ENCODE data around the gene RSBN1.

The RSBN1 gene

DNA sequence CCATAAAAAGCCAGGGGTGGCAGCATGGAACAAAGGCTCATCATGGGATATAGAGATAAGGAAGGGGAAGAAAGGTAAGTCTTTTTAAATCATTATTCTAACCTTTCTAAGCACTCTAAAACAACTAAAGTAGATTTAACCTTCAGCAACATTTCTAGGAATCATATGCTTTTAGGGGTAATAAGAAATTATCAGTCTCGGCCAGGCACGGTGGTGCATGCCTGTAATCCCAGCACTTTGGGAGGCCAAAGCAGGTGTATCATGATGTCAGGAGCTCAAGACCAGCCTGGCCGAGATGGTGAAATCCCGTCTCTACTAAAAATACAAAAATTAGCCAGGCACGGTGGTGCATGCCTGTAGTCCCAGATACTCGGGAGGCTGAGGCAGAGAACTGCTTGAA, 32.7 kb downstream of the RSBN1 start (continued):
- TF ChIP-seq, protein P1, sequence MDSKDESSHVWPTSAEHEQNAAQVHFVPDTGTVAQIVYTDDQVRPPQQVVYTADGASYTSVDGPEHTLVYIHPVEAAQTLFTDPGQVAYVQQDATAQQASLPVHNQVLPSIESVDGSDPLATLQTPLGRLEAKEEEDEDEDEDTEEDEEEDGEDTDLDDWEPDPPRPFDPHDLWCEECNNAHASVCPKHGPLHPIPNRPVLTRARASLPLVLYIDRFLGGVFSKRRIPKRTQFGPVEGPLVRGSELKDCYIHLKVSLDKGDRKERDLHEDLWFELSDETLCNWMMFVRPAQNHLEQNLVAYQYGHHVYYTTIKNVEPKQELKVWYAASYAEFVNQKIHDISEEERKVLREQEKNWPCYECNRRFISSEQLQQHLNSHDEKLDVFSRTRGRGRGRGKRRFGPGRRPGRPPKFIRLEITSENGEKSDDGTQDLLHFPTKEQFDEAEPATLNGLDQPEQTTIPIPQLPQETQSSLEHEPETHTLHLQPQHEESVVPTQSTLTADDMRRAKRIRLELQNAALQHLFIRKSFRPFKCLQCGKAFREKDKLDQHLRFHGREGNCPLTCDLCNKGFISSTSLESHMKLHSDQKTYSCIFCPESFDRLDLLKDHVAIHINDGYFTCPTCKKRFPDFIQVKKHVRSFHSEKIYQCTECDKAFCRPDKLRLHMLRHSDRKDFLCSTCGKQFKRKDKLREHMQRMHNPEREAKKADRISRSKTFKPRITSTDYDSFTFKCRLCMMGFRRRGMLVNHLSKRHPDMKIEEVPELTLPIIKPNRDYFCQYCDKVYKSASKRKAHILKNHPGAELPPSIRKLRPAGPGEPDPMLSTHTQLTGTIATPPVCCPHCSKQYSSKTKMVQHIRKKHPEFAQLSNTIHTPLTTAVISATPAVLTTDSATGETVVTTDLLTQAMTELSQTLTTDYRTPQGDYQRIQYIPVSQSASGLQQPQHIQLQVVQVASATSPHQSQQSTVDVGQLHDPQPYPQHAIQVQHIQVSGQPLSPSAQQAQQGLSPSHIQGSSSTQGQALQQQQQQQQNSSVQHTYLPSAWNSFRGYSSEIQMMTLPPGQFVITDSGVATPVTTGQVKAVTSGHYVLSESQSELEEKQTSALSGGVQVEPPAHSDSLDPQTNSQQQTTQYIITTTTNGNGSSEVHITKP (tag by site-specific recombination; IDR thresholded peaks at IDR 0.05), result no peak
- TF ChIP-seq ZBTB49 (tag by site-specific recombination; IDR thresholded peaks at IDR 0.05; ENCODE audit: low read depth), result no peak
- no peak for TF ChIP-seq SCRT2 (tag by site-specific recombination; IDR thresholded peaks at IDR 0.05)
- TF ChIP-seq ZNF785 (tag by site-specific recombination; IDR thresholded peaks at IDR 0.05), result no peak
- no peak for TF ChIP-seq ZNF692 (tag by site-specific recombination; IDR thresholded peaks at IDR 0.05)
- TF ChIP-seq ZNF623 (tag by site-specific recombination; IDR thresholded peaks at IDR 0.05), result no peak
- TF ChIP-seq PRDM6 (tag by site-specific recombination; IDR thresholded peaks at IDR 0.05), result no peak

DNA sequence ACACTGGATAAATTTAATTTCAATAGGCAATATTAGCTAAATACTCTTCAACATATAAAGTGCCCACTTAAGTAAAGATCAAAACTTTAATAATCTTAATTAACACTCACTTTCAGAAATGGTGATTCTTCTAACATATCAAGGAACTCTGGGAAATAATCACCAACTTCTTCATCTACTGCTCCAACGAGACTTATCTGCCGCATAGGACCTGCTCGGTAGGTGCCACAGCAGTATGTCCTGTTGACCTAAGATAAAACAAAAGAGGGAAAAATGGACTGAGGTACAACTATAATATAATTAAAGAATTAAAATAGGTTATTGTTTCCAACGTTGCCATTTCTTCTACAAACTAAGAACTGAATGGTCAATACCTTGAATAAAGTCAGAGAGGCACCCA, 34.7 kb downstream of the RSBN1 start:
- TF ChIP-seq ZNF660 (tag by site-specific recombination; IDR thresholded peaks at IDR 0.05), result no peak
- TF ChIP-seq ZNF335 (tag by site-specific recombination; conservative IDR thresholded peaks at IDR 0.05), result no peak
- peaks cover 5 to 24% of the 10 kb centered on the region in 2 experiments; a peak in 2 of 3 replicates for H3K36me3 ChIP-seq (ENCODE audit: control insufficient read depth in 2 of 2, insufficient read depth in 1 of 2, low read length in 2 of 2)
- CTCF ChIA-PET, result no interaction called here
- H3K9me3 ChIP-seq (ENCODE audit: control insufficient read depth, insufficient read depth, low read depth, low read length), result no peaks in the 10 kb centered on the region
- no peaks in the 10 kb centered on the region; the same call in 1 of the 2 replicates for H3K4me1 ChIP-seq (ENCODE audit: control insufficient read depth, insufficient read depth, low read length)
- H3K4me3 ChIP-seq (ENCODE audit: low read depth, low read length), result no peak overlapping the region
- no peak overlapping the region for H3K27ac ChIP-seq (ENCODE audit: extremely low read depth, low read depth, low read length)
- POLR2A ChIA-PET, result interaction anchor here (0.6 kb wide), 1 partner anchor 24 kb away, joined by 3 read pairs; no protein-coding TSS in a partner anchor

DNA sequence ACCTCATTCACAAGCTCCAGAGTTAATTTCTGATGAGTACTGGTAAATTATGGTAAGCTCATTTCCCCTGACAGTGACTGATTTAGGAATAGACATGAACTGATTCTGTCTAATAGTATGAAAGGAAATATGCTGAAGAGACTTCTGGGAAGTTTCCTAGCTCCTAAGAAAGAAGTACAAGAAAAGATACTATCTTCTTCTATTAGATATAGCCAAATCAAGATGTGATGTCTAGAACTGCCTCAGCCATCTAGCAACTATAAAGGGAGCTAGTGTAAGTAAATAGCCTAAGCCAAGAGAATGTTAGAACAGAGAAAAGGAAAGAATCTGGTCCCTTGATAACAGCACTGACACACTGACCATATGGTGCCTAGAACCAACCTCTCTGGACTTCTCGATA, 42.2 kb downstream of the RSBN1 start:
- POLR2A ChIA-PET, result interaction anchor here (1.8 kb wide), 1 partner anchor 10 kb away, joined by 9 read pairs; the partner anchor contains the start of gene PHTF1
- Histone ChIP-seq H3K9me3 (ENCODE audit: control insufficient read depth, insufficient read depth, low read depth, low read length) (no peaks in the 10 kb centered on the region), H3K36me3 (ENCODE audit: control insufficient read depth in 2 of 2, insufficient read depth in 1 of 2, low read length in 2 of 2) (peaks cover 0 to 36% of the 10 kb centered on the region in 2 experiments; a peak in 2 of 3 replicates), H3K4me1 (ENCODE audit: control insufficient read depth, insufficient read depth, low read length) (no peaks in the 10 kb centered on the region), H3K27ac (ENCODE audit: extremely low read depth, low read depth, low read length) (no peak overlapping the region), H3K4me3 (ENCODE audit: low read depth, low read length) (no peak overlapping the region)
- CTCF ChIA-PET, result interaction anchor here (0.7 kb wide), 1 partner anchor 1053 kb away, joined by 3 read pairs; no protein-coding TSS in a partner anchor
- TF ChIP-seq, protein P2, sequence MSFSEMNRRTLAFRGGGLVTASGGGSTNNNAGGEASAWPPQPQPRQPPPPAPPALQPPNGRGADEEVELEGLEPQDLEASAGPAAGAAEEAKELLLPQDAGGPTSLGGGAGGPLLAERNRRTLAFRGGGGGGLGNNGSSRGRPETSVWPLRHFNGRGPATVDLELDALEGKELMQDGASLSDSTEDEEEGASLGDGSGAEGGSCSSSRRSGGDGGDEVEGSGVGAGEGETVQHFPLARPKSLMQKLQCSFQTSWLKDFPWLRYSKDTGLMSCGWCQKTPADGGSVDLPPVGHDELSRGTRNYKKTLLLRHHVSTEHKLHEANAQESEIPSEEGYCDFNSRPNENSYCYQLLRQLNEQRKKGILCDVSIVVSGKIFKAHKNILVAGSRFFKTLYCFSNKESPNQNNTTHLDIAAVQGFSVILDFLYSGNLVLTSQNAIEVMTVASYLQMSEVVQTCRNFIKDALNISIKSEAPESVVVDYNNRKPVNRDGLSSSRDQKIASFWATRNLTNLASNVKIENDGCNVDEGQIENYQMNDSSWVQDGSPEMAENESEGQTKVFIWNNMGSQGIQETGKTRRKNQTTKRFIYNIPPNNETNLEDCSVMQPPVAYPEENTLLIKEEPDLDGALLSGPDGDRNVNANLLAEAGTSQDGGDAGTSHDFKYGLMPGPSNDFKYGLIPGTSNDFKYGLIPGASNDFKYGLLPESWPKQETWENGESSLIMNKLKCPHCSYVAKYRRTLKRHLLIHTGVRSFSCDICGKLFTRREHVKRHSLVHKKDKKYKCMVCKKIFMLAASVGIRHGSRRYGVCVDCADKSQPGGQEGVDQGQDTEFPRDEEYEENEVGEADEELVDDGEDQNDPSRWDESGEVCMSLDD (tag by site-specific recombination; IDR thresholded peaks at IDR 0.05), result no peak
- TF ChIP-seq YY2 (tag by site-specific recombination; IDR thresholded peaks at IDR 0.05) (no peak), REPIN1 (tag by site-specific recombination; IDR thresholded peaks at IDR 0.05; ENCODE audit: low read depth) (no peak), ZNF394 (tag by site-specific recombination; IDR thresholded peaks at IDR 0.05; ENCODE audit: borderline replicate concordance) (no peak), ZNF555 (tag by site-specific recombination; conservative IDR thresholded peaks at IDR 0.05) (no peak), TRIM28 (IDR thresholded peaks at IDR 0.05; ENCODE audit: borderline replicate concordance, low read length) (no peak)
- TF ChIP-seq, protein P1 (tag by site-specific recombination; IDR thresholded peaks at IDR 0.05), result no peak

Measured in HEK293 (cell line).